Activated CD8-positive, alpha-beta T cell treated with anti-CD3 and anti-CD28 coated beads for 36 hours (primary cell): ENCODE data around the gene C10orf71. TPM values are rescaled to one million over a fixed set of nuclear protein-coding genes. Genes with fewer than 3 reads are reported as not detected.

Experiments used
- ATAC-seq: fragments of 200-7000 bp; cut with Tn5 transposase; one replicate; pipeline ENCODE4 v1.10.0; 2021; ENCODE audit warnings: mild to moderate bottlenecking, moderate library complexity
- CTCF ChIA-PET: fragments of 350-600 bp; sonication (Branson Sonifier 250); formaldehyde crosslinking; loops from one replicate; lab custom pipeline; 2021; ENCODE audit warnings: antibody characterized with exemption; lab: Charles Lee
- POLR2A ChIA-PET: fragments of 350-600 bp; sonication (Branson Sonifier 250); formaldehyde crosslinking; loops from one replicate; lab custom pipeline; 2021; ENCODE audit warnings: antibody characterized with exemption; lab: Charles Lee
- DNase-seq: peaks from one replicate; pipeline ENCODE4 v3.0.0-alpha.2; 2020
- H3K27ac Mint-ChIP-seq: one replicate; pipeline ENCODE4 v1.8.0; 2021; ENCODE audit warnings: mild to moderate bottlenecking, mixed read lengths
- H3K27me3 Mint-ChIP-seq: one replicate; pipeline ENCODE4 v1.8.0; 2021; ENCODE audit warnings: mixed read lengths
- H3K36me3 Mint-ChIP-seq: one replicate; pipeline ENCODE4 v1.8.0; 2021; ENCODE audit warnings: low read depth, mixed read lengths
- H3K4me1 Mint-ChIP-seq: one replicate; pipeline ENCODE4 v1.8.0; 2021; ENCODE audit warnings: low read depth, mixed read lengths
- H3K4me3 Mint-ChIP-seq: one replicate; pipeline ENCODE4 v1.8.0; 2021; ENCODE audit warnings: mild to moderate bottlenecking, moderate library complexity, mixed read lengths
- H3K9me3 Mint-ChIP-seq: one replicate; pipeline ENCODE4 v1.8.0; 2021; ENCODE audit warnings: mixed read lengths
- CTCF ChIP-seq: fragments of 200-600 bp; IDR thresholded peaks from one replicate; pipeline ENCODE4 v1.8.0; 2022; ENCODE audit warnings: antibody characterized with exemption, mild to moderate bottlenecking
- intact Hi-C: fragments of 100-400 bp; cut with micrococcal nuclease; formaldehyde crosslinking; loops from one replicate; pipeline ENCODE4 v1.10.0; 2022
- total RNA-seq, 2 experiments: library from RNA; stranded (reverse); gene quantifications; one replicate each; pipeline ENCODE4 v1.2.3, GENCODE V29; 2021

Gene C10orf71
- total RNA-seq, 2 experiments from 2014 or later: not detected

GRCh38 chr10:49282306-49282705 lies 16.7 kb upstream of the C10orf71 start:
- intact Hi-C loops: no loop called here
- Mint-ChIP-seq H3K27ac (no peak overlapping the region), H3K4me3 (no peak overlapping the region), H3K9me3 (no peaks in the 10 kb centered on the region), H3K36me3 (no peaks in the 10 kb centered on the region), H3K4me1 (peaks cover 4% of the 10 kb centered on the region), H3K27me3 (peaks cover 2% of the 10 kb centered on the region)
- no peak for TF ChIP-seq CTCF
- CTCF ChIA-PET: interaction anchor here (1.4 to 1.7 kb wide), 2 partner anchors 14 to 126 kb away, joined by 5 to 8 read pairs; no protein-coding TSS in a partner anchor
- POLR2A ChIA-PET: interaction anchor here (1.1 kb wide), 1 partner anchor 15 kb away, joined by 3 read pairs; no protein-coding TSS in a partner anchor
- ATAC-seq (no peak), DNase-seq (no peak)

- POLR2A ChIA-PET: interaction anchor here (1.1 kb wide), 1 partner anchor 15 kb away, joined by 3 read pairs; no protein-coding TSS in a partner anchor
- CTCF ChIA-PET: interaction anchor here (1.4 to 1.7 kb wide), 2 partner anchors 14 to 125 kb away, joined by 5 to 8 read pairs; no protein-coding TSS in a partner anchor
- no peaks in the 10 kb centered on the region for H3K9me3 Mint-ChIP-seq
- H3K4me1 Mint-ChIP-seq: peaks cover 4% of the 10 kb centered on the region
- DNase-seq (no peak), ATAC-seq (no peak)
- peaks cover 2% of the 10 kb centered on the region for H3K27me3 Mint-ChIP-seq
- H3K27ac Mint-ChIP-seq: no peak overlapping the region
- no peak for TF ChIP-seq CTCF
- H3K4me3 Mint-ChIP-seq: no peak overlapping the region
- intact Hi-C loops: no loop called here
- H3K36me3 Mint-ChIP-seq: no peaks in the 10 kb centered on the region
These were observed 16.1 kb upstream of the C10orf71 start for GRCh38 chr10:49282879-49283341.

- peaks cover 2% of the 10 kb centered on the region for H3K27me3 Mint-ChIP-seq
- no peaks in the 10 kb centered on the region for H3K9me3 Mint-ChIP-seq
- no peak overlapping the region for H3K4me3 Mint-ChIP-seq
- no peaks in the 10 kb centered on the region for H3K36me3 Mint-ChIP-seq
- no peak for TF ChIP-seq CTCF
- peaks cover 4% of the 10 kb centered on the region for H3K4me1 Mint-ChIP-seq
- intact Hi-C loops: no loop called here
- POLR2A ChIA-PET: interaction anchor here (1.1 kb wide), 1 partner anchor 14 kb away, joined by 3 read pairs; no protein-coding TSS in a partner anchor
- no peak overlapping the region for H3K27ac Mint-ChIP-seq
- CTCF ChIA-PET: no interaction called here
- DNase-seq (no peak), ATAC-seq (no peak)
These were observed 15.5 kb upstream of the C10orf71 start for GRCh38 chr10:49283491-49283890.

GRCh38 chr10:49284356-49284755 lies 14.6 kb upstream of the C10orf71 start:
- Mint-ChIP-seq H3K9me3 (no peaks in the 10 kb centered on the region), H3K27me3 (peaks cover 2% of the 10 kb centered on the region), H3K27ac (no peak overlapping the region), H3K36me3 (no peaks in the 10 kb centered on the region), H3K4me3 (no peak overlapping the region), H3K4me1 (peaks cover 4% of the 10 kb centered on the region)
- ChIA-PET CTCF (no interaction called here), POLR2A (no interaction called here)
- TF ChIP-seq CTCF: no peak
- DNase-seq (no peak), ATAC-seq (no peak)
- intact Hi-C loops: no loop called here

GRCh38 chr10:49285232-49285631 lies 13.7 kb upstream of the C10orf71 start:
- Mint-ChIP-seq H3K9me3 (no peaks in the 10 kb centered on the region), H3K4me1 (no peaks in the 10 kb centered on the region), H3K27me3 (peaks cover 2% of the 10 kb centered on the region), H3K4me3 (no peak overlapping the region), H3K27ac (no peak overlapping the region), H3K36me3 (no peaks in the 10 kb centered on the region)
- intact Hi-C loops: no loop called here
- ATAC-seq (peak; percentile 37), DNase-seq (no peak)
- CTCF ChIA-PET: no interaction called here
- TF ChIP-seq CTCF: no peak
- POLR2A ChIA-PET: no interaction called here
